HepG2 (cell line): Measurements from ENCODE around the gene RASGRP1. TPM values are rescaled to one million over a fixed set of nuclear protein-coding genes. Genes with fewer than 3 reads are reported as not detected.

Experiments used
- ATAC-seq: fragments of 200-7000 bp; cut with Tn5 transposase; 3 replicates; pipeline ENCODE4 v1.9.1; 2020; ENCODE audit warnings: mild to moderate bottlenecking, moderate library complexity
- BruUV-seq: library from RNA; stranded (reverse); fragments of 400-500 nt; replicated peaks from 2 replicates; lab custom pipeline; 2021; lab: Mats Ljungman, UMichigan
- CTCF ChIA-PET: fragments of 300-600 bp; formaldehyde crosslinking; extraction: SDS; loops from one replicate; lab custom pipeline; 2021; ENCODE audit warnings: low total read pairs, inconsistent platforms, low intra/inter-chr PET ratio; lab: Yijun Ruan, JAX
- POLR2A ChIA-PET: fragments of 350-600 bp; sonication (Branson Sonifier 250); formaldehyde crosslinking; loops from one replicate; lab custom pipeline; 2020; ENCODE audit warnings: antibody characterized with exemption, inconsistent platforms; lab: Yijun Ruan, JAX
- DNase-seq: peaks from one replicate; pipeline ENCODE4 v3.0.0-alpha.2; 2015; ENCODE audit warnings: low spot score
- FAIRE-seq: peaks from 3 replicates; lab custom pipeline; 2011; peaks lifted over from hg19 to GRCh38; lab: Jason Lieb, UNC
- H2AFZ ChIP-seq: one replicate; pipeline ENCODE4 v1.6.1; 2011; ENCODE audit warnings: low read length, inconsistent platforms
- H3K27ac ChIP-seq: fragments of 300-600 bp; 3 replicates; pipeline ENCODE4 v1.8.0; 2011; ENCODE audit warnings: mixed run types, mild to moderate bottlenecking, mixed read lengths, low read length, inconsistent platforms; ENCODE audit not compliant: insufficient read depth; ENCODE audit errors: extremely low read length
- H3K27me3 ChIP-seq, 2 experiments: fragments of 200-600 bp in 1 of 2; 2 replicates in 1 of 2; 3 replicates in 1 of 2; pipeline versions ENCODE4 v1.6.0 to v1.8.0; 2011; ENCODE audit warnings: low read length in 2 of 2, mild to moderate bottlenecking in 2 of 2, moderate library complexity in 2 of 2, inconsistent platforms in 1 of 2; ENCODE audit not compliant: insufficient read depth in 2 of 2, control insufficient read depth in 1 of 2
- H3K36me3 ChIP-seq, 2 experiments: fragments of 200-600 bp in 1 of 2; replicated peaks in 1 of 2; 2 replicates in 1 of 2; 3 replicates in 1 of 2; pipeline versions ENCODE4 v1.5.1 to v1.8.0; 2011; ENCODE audit warnings: low read length in 2 of 2, inconsistent platforms in 1 of 2; ENCODE audit not compliant: insufficient read depth in 2 of 2, control insufficient read depth in 1 of 2
- H3K4me1 ChIP-seq: 2 replicates; pipeline ENCODE4 v1.5.1; 2012; ENCODE audit warnings: low read length, inconsistent platforms; ENCODE audit not compliant: insufficient read depth
- H3K4me2 ChIP-seq: 2 replicates; pipeline ENCODE4 v1.6.0; 2011; ENCODE audit warnings: low read depth, low read length, inconsistent platforms
- H3K4me3 ChIP-seq, 3 experiments: fragments of 200-600 bp in 1 of 3; sonication (generic), shearing (Covaris generic) in 1 of 3; replicated peaks in 1 of 3; 2 replicates each; pipeline ENCODE4 v1.5.1; 2011 to 2016; ENCODE audit warnings: low read length in 3 of 3, inconsistent platforms in 2 of 3, low read depth in 2 of 3, mild to moderate bottlenecking in 2 of 3, control low read depth in 1 of 3, mixed read lengths in 1 of 3; ENCODE audit not compliant: insufficient read depth in 1 of 3
- H3K79me2 ChIP-seq: one replicate; pipeline ENCODE4 v1.6.1; 2011; ENCODE audit warnings: low read length, inconsistent platforms; ENCODE audit not compliant: insufficient read depth
- H3K9ac ChIP-seq: 2 replicates; pipeline ENCODE4 v1.6.0; 2011; ENCODE audit warnings: mild to moderate bottlenecking, low read depth, low read length, inconsistent platforms; ENCODE audit not compliant: insufficient read depth
- H3K9me3 ChIP-seq: 2 replicates; pipeline ENCODE4 v1.5.1; 2012; ENCODE audit warnings: mild to moderate bottlenecking, low read length
- H4K20me1 ChIP-seq: 2 replicates; pipeline ENCODE4 v1.6.0; 2011; ENCODE audit warnings: inconsistent platforms, mild to moderate bottlenecking, low read length, moderate library complexity; ENCODE audit not compliant: insufficient read depth
- EED ChIP-seq: sonication (generic); formaldehyde crosslinking; IDR thresholded peaks from 2 replicates; pipeline ENCODE4 v1.5.0; 2020; ENCODE audit warnings: mild to moderate bottlenecking, missing genetic modification reagents
- FOXM1 ChIP-seq: sonication (generic); formaldehyde crosslinking; IDR thresholded peaks from 2 replicates; pipeline ENCODE4 v1.5.0; 2020; ENCODE audit warnings: missing genetic modification reagents
- GPN1 ChIP-seq: sonication (generic); formaldehyde crosslinking; IDR thresholded peaks from 2 replicates; pipeline ENCODE4 v1.5.1; 2020; ENCODE audit warnings: missing genetic modification reagents, borderline replicate concordance
- HOXA5 ChIP-seq: sonication (generic); formaldehyde crosslinking; IDR thresholded peaks from 2 replicates; pipeline ENCODE4 v1.4.0; 2020; ENCODE audit warnings: missing genetic modification reagents
- HOXD1 ChIP-seq: sonication (generic); formaldehyde crosslinking; IDR thresholded peaks from 2 replicates; pipeline ENCODE4 v1.5.0; 2020; ENCODE audit warnings: missing genetic modification reagents
- NRL ChIP-seq: sonication (generic); formaldehyde crosslinking; IDR thresholded peaks from 2 replicates; pipeline ENCODE4 v1.5.0; 2020; ENCODE audit warnings: missing genetic modification reagents, mild to moderate bottlenecking, moderate library complexity, borderline replicate concordance
- PAWR ChIP-seq: sonication (generic); formaldehyde crosslinking; IDR thresholded peaks from 2 replicates; pipeline ENCODE4 v1.4.0; 2020; ENCODE audit warnings: missing genetic modification reagents, mild to moderate bottlenecking, borderline replicate concordance
- PRPF4 ChIP-seq: fragments of 200-400 bp; formaldehyde crosslinking; IDR thresholded peaks from 2 replicates; pipeline ENCODE4 v1.6.1; 2016; ENCODE audit warnings: low read length, low read depth; ENCODE audit not compliant: poor library complexity, severe bottlenecking
- REL ChIP-seq: sonication (generic); formaldehyde crosslinking; conservative IDR thresholded peaks from 2 replicates; pipeline ENCODE4 v1.8.0; 2022; ENCODE audit warnings: mild to moderate bottlenecking, missing genetic modification reagents, moderate library complexity
- ZC3H4 ChIP-seq: sonication (generic); formaldehyde crosslinking; IDR thresholded peaks from 2 replicates; pipeline ENCODE4 v1.4.0; 2020; ENCODE audit warnings: missing genetic modification reagents, borderline replicate concordance
- ZNF124 ChIP-seq: sonication (generic); formaldehyde crosslinking; IDR thresholded peaks from 2 replicates; pipeline ENCODE4 v1.4.0; 2020; ENCODE audit warnings: missing genetic modification reagents
- ZNF17 ChIP-seq: sonication (generic); formaldehyde crosslinking; IDR thresholded peaks from 2 replicates; pipeline ENCODE4 v1.5.0; 2020; ENCODE audit warnings: mild to moderate bottlenecking, missing genetic modification reagents
- ZNF264 ChIP-seq: sonication (generic); formaldehyde crosslinking; IDR thresholded peaks from 2 replicates; pipeline ENCODE4 v1.4.0; 2020; ENCODE audit warnings: missing genetic modification reagents
- ZNF333 ChIP-seq: sonication (generic); formaldehyde crosslinking; IDR thresholded peaks from 2 replicates; pipeline ENCODE4 v1.4.0; 2020; ENCODE audit warnings: mild to moderate bottlenecking, missing genetic modification reagents, borderline replicate concordance
- ZNF33A ChIP-seq: sonication (generic); formaldehyde crosslinking; IDR thresholded peaks from 2 replicates; pipeline ENCODE4 v1.5.1; 2020; ENCODE audit warnings: missing genetic modification reagents, mild to moderate bottlenecking, moderate library complexity, borderline replicate concordance
- ZNF550 ChIP-seq: sonication (generic); formaldehyde crosslinking; IDR thresholded peaks from 2 replicates; pipeline ENCODE4 v1.4.0; 2020; ENCODE audit warnings: mild to moderate bottlenecking, missing genetic modification reagents, borderline replicate concordance
- ZNF83 ChIP-seq: sonication (generic); formaldehyde crosslinking; IDR thresholded peaks from 2 replicates; pipeline ENCODE4 v1.4.0; 2020; ENCODE audit warnings: missing genetic modification reagents, mild to moderate bottlenecking, borderline replicate concordance
- ZSCAN31 ChIP-seq: sonication (generic); formaldehyde crosslinking; IDR thresholded peaks from 2 replicates; pipeline ENCODE4 v1.5.0; 2020; ENCODE audit warnings: low read depth, mild to moderate bottlenecking, missing genetic modification reagents
- WGBS: methylation state at CpG from one replicate; pipeline ENCODE4 v1.1.6; 2017; ENCODE audit warnings: low lambda C conversion rate; 5-methylcytosine and 5-hydroxymethylcytosine counted together
- in situ Hi-C: cut with HindIII; loops from 2 replicates; pipeline ENCODE4 v1.10.0; 2017; ENCODE audit warnings: low pct_unique_long_range_greater_than_20kb; ENCODE audit not compliant: extremely low pct_ligation_motif_present
- intact Hi-C: fragments of 100-400 bp; cut with micrococcal nuclease; formaldehyde crosslinking; loops from one replicate; pipeline ENCODE4 v1.10.0; 2022; ENCODE audit not compliant: unreplicated experiment
- polyA plus RNA-seq, 8 experiments: library from polyadenylated mRNA; depleted of rRNA in 3 of 8; stranded (reverse) in 7 of 8; unstranded in 1 of 8; fragments of >200 nt; fragmentation: Illumina TruSeq in 4 of 8; extraction: Trizol in 4 of 8; gene quantifications; 2 replicates each; pipeline versions ENCODE4 v1.2.1 to v1.2.3, GENCODE V29; 2011 to 2016; ENCODE audit warnings: low read depth in 4 of 8, missing spikeins in 1 of 8, mixed read lengths in 1 of 8; ENCODE audit not compliant: insufficient read depth in 1 of 8
- total RNA-seq, 5 experiments: library from RNA; depleted of rRNA; stranded (reverse); fragments of >200 nt; fragmentation: Illumina TruSeq; extraction: Trizol; gene quantifications; 2 replicates each; pipeline ENCODE4 v1.2.3, GENCODE V29; 2016; ENCODE audit warnings: low read depth in 1 of 5
- TF ChIP-seq, protein P1 (sequence below): sonication (generic); formaldehyde crosslinking; IDR thresholded peaks from 2 replicates; pipeline ENCODE4 v1.8.1; 2023; ENCODE audit warnings: mild to moderate bottlenecking, missing genetic modification reagents, borderline replicate concordance

The RASGRP1 gene
- total and polyA plus RNA-seq, 2 of the 13 experiments (the other 11 are each of a cell fraction or from before 2014, with no cell fraction given): 0.07 TPM; not detected in 1

DNA sequence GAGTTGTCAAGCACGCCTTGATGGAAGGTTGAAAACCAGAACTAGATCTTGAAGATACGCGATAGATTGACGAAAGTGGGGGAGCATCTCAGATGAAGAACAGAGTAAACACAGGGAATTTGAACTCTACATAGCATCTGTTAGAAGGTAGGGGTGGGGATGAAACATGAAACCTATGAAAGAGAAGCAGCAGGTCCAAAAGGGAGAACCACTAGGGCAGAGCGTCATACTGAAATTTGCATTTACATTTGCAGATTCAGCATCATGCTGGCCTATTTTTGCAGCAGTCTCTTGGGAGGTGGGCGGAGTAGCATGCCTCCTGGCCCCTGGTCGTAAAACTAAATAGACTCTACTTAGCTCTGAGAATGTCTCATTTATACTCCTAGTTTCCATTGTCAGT lies 46.1 kb upstream of the RASGRP1 start (continued):
- no peak for TF ChIP-seq ZNF83 (CRISPR knock-in tag)
- TF ChIP-seq, all 625 proteins: peak for 0

GRCh38 chr15:38609097-38609738 lies 44.6 kb upstream of the RASGRP1 start:
- TF ChIP-seq HOXD1 (CRISPR knock-in tag): no peak
- no peak for TF ChIP-seq EED
- ChIA-PET POLR2A (no interaction called here), CTCF (no interaction called here)
- no peak overlapping the region for H3K4me2 ChIP-seq
- DNase-seq (no peak), FAIRE-seq (no peak), ATAC-seq (no peak)
- in situ Hi-C loops (no loop called here), intact Hi-C loops (no loop called here)
- no peak overlapping the region for H2AFZ ChIP-seq
- no peak overlapping the region for H3K9ac ChIP-seq
- peaks cover 2 to 12% of the 10 kb centered on the region in 2 experiments; a peak in 2 of 5 replicates for H3K27me3 ChIP-seq
- no peaks in the 10 kb centered on the region for H4K20me1 ChIP-seq
- WGBS: 0% methylated on average over 4 of the region's 4 CpGs
- no TSS peak for BruUV-seq
- no peaks in the 10 kb centered on the region for H3K4me1 ChIP-seq
- no peaks in the 10 kb centered on the region for H3K36me3 ChIP-seq
- no peaks in the 10 kb centered on the region for H3K79me2 ChIP-seq
- no peak overlapping the region for H3K4me3 ChIP-seq
- no peak overlapping the region for H3K27ac ChIP-seq
- no peaks in the 10 kb centered on the region for H3K9me3 ChIP-seq

GRCh38 chr15:38608682-38609081 lies 44.1 kb upstream of the RASGRP1 start:
- Histone ChIP-seq H2AFZ (no peak overlapping the region), H3K4me3 (no peak overlapping the region), H4K20me1 (no peaks in the 10 kb centered on the region), H3K4me2 (no peak overlapping the region), H3K36me3 (no peaks in the 10 kb centered on the region), H3K27me3 (peaks cover 2 to 10% of the 10 kb centered on the region in 2 experiments; a peak in 2 of 5 replicates), H3K79me2 (no peaks in the 10 kb centered on the region), H3K9me3 (no peaks in the 10 kb centered on the region), H3K4me1 (no peaks in the 10 kb centered on the region), H3K27ac (no peak overlapping the region), H3K9ac (no peak overlapping the region)
- CTCF ChIA-PET: no interaction called here
- DNase-seq (no peak), ATAC-seq (no peak), FAIRE-seq (no peak)
- 16% methylated on average over 7 of the region's 7 CpGs for WGBS
- intact Hi-C loops (no loop called here), in situ Hi-C loops (no loop called here)
- TF ChIP-seq ZNF33A (CRISPR knock-in tag): no peak
- TF ChIP-seq REL (CRISPR knock-in tag): no peak
- no peak for TF ChIP-seq GPN1 (CRISPR knock-in tag)
- TF ChIP-seq NRL (CRISPR knock-in tag): no peak
- no peak for TF ChIP-seq PRPF4
- no peak for TF ChIP-seq FOXM1 (CRISPR knock-in tag)
- TF ChIP-seq ZNF124 (CRISPR knock-in tag): no peak
- no peak for TF ChIP-seq ZSCAN31
- no peak for TF ChIP-seq ZNF550 (CRISPR knock-in tag)
- TF ChIP-seq PAWR (CRISPR knock-in tag): no peak
- TF ChIP-seq ZNF264 (CRISPR knock-in tag): no peak
- TF ChIP-seq HOXA5 (CRISPR knock-in tag): no peak
- TF ChIP-seq ZNF333 (CRISPR knock-in tag): no peak
- no peak for TF ChIP-seq ZC3H4 (CRISPR knock-in tag)
- TF ChIP-seq, protein P1, sequence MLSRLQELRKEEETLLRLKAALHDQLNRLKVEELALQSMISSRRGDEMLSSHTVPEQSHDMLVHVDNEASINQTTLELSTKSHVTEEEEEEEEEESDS (CRISPR knock-in tag): no peak
- no peak for TF ChIP-seq ZNF17 (CRISPR knock-in tag)
- BruUV-seq: no TSS peak
- POLR2A ChIA-PET: no interaction called here
